Activated naive CD8-positive, alpha-beta T cell (primary cell): ENCODE data around the gene LRRC32.
A peak's percentile ranks its signal among the peaks of the same experiment; 100 is the strongest.

Experiments used
- H3K27ac Mint-ChIP-seq: one replicate; pipeline ENCODE4 v1.8.0; 2021; ENCODE audit warnings: mixed read lengths
- H3K27me3 Mint-ChIP-seq: one replicate; pipeline ENCODE4 v1.8.0; 2021; ENCODE audit warnings: mixed read lengths
- H3K36me3 Mint-ChIP-seq: one replicate; pipeline ENCODE4 v1.8.0; 2021; ENCODE audit warnings: mixed read lengths
- H3K4me1 Mint-ChIP-seq: one replicate; pipeline ENCODE4 v1.8.0; 2021; ENCODE audit warnings: low read depth, mixed read lengths
- H3K4me3 Mint-ChIP-seq: one replicate; pipeline ENCODE4 v1.8.0; 2021; ENCODE audit warnings: mild to moderate bottlenecking, mixed read lengths
- H3K9me3 Mint-ChIP-seq: one replicate; pipeline ENCODE4 v1.8.0; 2021; ENCODE audit warnings: low read depth, mixed read lengths

Gene LRRC32

DNA sequence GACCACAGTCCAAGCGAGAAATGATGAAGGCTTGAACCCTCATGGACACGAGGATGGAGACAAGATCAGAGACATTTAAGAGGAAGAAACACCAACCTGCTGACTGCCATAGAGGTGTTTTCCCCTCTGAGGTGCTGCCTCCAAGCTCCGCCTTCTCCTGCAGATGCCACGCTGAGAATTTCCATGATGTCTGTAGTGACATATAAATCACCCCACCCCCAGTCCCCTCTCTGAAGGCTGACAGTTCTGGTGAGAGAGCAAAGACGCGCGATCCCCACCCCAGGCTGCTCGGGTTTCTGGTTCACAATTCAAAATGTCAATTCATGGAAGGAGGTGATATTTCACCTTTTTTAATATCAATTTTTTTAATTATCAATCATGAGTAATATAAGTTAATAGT lies 28.2 kb downstream of the LRRC32 start:
- peak overlapping the region; percentile 86 for H3K27ac Mint-ChIP-seq
- H3K4me1 Mint-ChIP-seq = peaks cover 16% of the 10 kb centered on the region
- H3K4me3 Mint-ChIP-seq = no peak overlapping the region
- H3K27me3 Mint-ChIP-seq = peaks cover 9% of the 10 kb centered on the region
- H3K36me3 Mint-ChIP-seq = no peaks in the 10 kb centered on the region
- H3K9me3 Mint-ChIP-seq = peaks cover 9% of the 10 kb centered on the region

GRCh38 chr11:76641905-76642304 lies 28.6 kb downstream of the LRRC32 start:
- no peaks in the 10 kb centered on the region for H3K36me3 Mint-ChIP-seq
- no peak overlapping the region for H3K4me3 Mint-ChIP-seq
- H3K9me3 Mint-ChIP-seq = peaks cover 6% of the 10 kb centered on the region
- H3K4me1 Mint-ChIP-seq = peaks cover 16% of the 10 kb centered on the region
- H3K27me3 Mint-ChIP-seq = peaks cover 9% of the 10 kb centered on the region
- peak overlapping the region; percentile 86 for H3K27ac Mint-ChIP-seq

DNA sequence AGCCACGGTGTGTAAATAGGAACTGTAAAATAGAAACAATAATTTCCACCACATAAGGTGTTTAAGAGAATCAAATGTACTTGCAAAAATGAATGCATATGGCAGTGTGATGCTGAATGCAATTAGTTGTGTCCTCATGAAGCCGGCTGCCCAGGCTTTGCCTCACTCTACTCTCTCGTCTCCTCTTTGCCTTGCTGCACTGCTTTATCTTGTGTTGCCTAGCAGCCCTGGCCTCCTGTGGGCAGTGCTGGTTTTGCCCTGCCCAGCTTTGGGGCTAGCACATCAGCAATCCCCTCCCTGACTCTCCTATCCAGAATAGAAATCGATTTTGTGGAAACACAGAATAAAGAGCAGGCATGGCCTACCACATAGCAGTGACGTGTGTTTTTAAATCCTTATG lies 30.0 kb downstream of the LRRC32 start:
- Mint-ChIP-seq H3K36me3 (no peaks in the 10 kb centered on the region), H3K27ac (no peak overlapping the region), H3K27me3 (peaks cover 7% of the 10 kb centered on the region), H3K4me1 (peaks cover 16% of the 10 kb centered on the region), H3K4me3 (no peak overlapping the region), H3K9me3 (no peaks in the 10 kb centered on the region)

DNA sequence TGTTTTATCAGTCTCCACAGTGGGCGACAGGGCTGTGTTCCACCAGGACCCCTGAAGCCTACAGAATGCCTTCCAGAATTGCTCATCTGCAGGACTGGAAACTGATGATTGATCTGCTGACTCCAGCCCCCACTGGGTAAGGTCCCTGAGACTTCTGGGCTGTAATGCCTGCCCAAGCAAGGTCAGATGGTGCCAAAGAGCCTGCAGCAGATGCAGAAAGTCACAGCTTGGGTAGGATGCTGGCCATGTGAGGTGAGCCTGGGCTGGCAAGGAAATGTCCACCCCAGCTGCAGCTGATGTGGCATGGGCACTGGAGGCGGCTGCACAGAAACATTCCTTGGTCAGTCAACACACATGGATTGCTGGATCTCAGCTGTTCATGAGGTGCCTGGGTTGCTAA lies 30.9 kb downstream of the LRRC32 start:
- no peak overlapping the region for H3K27ac Mint-ChIP-seq
- no peaks in the 10 kb centered on the region for H3K9me3 Mint-ChIP-seq
- no peaks in the 10 kb centered on the region for H3K36me3 Mint-ChIP-seq
- peaks cover 7% of the 10 kb centered on the region for H3K27me3 Mint-ChIP-seq
- H3K4me1 Mint-ChIP-seq = peaks cover 15% of the 10 kb centered on the region
- H3K4me3 Mint-ChIP-seq = no peak overlapping the region

DNA sequence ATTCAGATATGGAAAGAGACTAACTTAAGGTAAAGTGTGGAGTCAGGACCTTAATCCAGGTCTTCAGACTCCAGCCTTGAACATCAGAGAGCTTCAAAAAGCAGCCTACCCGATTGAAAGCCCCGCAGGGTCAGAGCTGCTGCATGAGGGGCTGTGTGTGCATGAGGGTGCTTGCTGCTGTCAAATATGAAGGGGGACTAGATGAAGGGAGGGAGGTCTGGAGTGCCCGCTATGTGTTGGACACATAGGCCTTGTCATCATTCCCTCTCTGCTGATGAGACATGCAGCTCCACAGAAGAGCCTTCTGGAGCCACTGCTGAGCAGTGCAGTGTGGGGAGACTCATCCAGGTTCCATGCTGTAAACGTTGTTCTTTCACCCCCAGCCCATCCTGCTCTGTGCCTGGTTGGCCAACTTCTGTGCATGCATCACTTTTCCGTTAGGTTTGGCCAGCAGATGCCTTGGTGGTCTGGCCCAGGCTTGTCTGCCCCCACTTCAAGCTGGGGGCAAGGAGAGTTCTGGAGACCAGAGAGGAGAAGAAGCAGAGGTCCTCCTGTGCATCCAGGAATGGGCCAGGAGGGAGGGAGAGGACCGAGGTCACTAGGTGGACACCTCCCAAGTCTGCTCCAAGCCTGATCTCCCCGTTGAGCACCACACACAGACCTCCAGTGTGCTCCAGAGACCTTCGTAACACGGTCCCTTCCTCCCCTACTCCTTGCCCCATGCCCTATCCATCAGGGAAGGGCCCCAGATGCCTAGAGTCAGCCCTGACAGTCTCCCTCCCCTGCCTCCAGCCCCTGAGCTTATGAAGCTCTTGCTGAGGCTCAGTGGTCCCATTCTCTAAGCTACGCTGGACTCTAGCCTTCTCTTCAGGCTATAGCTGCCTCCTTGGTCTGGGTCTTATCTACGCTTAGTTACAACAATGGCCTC lies 32.0 kb downstream of the LRRC32 start:
- Mint-ChIP-seq H3K27me3 (peaks cover 7% of the 10 kb centered on the region), H3K9me3 (no peaks in the 10 kb centered on the region), H3K4me3 (no peak overlapping the region), H3K27ac (no peak overlapping the region), H3K4me1 (peaks cover 10% of the 10 kb centered on the region), H3K36me3 (no peaks in the 10 kb centered on the region)

- H3K27ac Mint-ChIP-seq = no peak overlapping the region
- H3K9me3 Mint-ChIP-seq = no peaks in the 10 kb centered on the region
- no peak overlapping the region for H3K4me3 Mint-ChIP-seq
- peaks cover 7% of the 10 kb centered on the region for H3K4me1 Mint-ChIP-seq
- H3K27me3 Mint-ChIP-seq = peaks cover 5% of the 10 kb centered on the region
- no peaks in the 10 kb centered on the region for H3K36me3 Mint-ChIP-seq
These were observed 32.9 kb downstream of the LRRC32 start for GRCh38 chr11:76637491-76638269.

GRCh38 chr11:76636826-76637460 lies 33.6 kb downstream of the LRRC32 start:
- Mint-ChIP-seq H3K27ac (no peak overlapping the region), H3K4me3 (no peak overlapping the region), H3K4me1 (peaks cover 3% of the 10 kb centered on the region), H3K36me3 (no peaks in the 10 kb centered on the region), H3K9me3 (no peaks in the 10 kb centered on the region), H3K27me3 (peaks cover 5% of the 10 kb centered on the region)

GRCh38 chr11:76635991-76636738 lies 34.4 kb downstream of the LRRC32 start:
- no peak overlapping the region for H3K4me3 Mint-ChIP-seq
- peaks cover 5% of the 10 kb centered on the region for H3K27me3 Mint-ChIP-seq
- H3K9me3 Mint-ChIP-seq = no peaks in the 10 kb centered on the region
- no peaks in the 10 kb centered on the region for H3K4me1 Mint-ChIP-seq
- no peaks in the 10 kb centered on the region for H3K36me3 Mint-ChIP-seq
- H3K27ac Mint-ChIP-seq = no peak overlapping the region

DNA sequence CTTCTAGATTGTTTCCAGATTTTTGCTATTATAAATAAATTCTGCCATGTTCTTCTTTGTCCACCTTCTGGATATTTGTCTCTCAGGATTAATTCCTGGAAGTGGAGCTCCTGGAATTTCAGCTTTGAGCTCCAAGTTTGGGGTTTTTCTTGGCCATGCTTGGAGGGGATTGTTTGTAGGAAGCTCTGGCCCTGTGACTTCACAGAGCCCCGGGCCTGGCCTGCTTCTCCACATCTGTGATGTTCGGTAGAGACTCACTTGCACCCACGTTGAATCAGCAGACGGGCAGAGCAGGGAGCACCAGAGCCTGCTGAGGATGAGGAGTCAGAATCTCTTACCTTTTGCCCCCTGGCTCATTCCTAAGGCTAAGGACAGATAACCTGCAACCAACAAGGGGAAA lies 35.7 kb downstream of the LRRC32 start:
- Mint-ChIP-seq H3K27me3 (peaks cover 3% of the 10 kb centered on the region), H3K36me3 (no peaks in the 10 kb centered on the region), H3K27ac (no peak overlapping the region), H3K9me3 (no peaks in the 10 kb centered on the region), H3K4me3 (no peak overlapping the region), H3K4me1 (peaks cover 8% of the 10 kb centered on the region)

- H3K4me3 Mint-ChIP-seq = no peak overlapping the region
- no peaks in the 10 kb centered on the region for H3K27me3 Mint-ChIP-seq
- no peak overlapping the region for H3K27ac Mint-ChIP-seq
- H3K4me1 Mint-ChIP-seq = peaks cover 30% of the 10 kb centered on the region
- no peaks in the 10 kb centered on the region for H3K9me3 Mint-ChIP-seq
- no peaks in the 10 kb centered on the region for H3K36me3 Mint-ChIP-seq
These were observed 38.1 kb downstream of the LRRC32 start for GRCh38 chr11:76632492-76632891.

DNA sequence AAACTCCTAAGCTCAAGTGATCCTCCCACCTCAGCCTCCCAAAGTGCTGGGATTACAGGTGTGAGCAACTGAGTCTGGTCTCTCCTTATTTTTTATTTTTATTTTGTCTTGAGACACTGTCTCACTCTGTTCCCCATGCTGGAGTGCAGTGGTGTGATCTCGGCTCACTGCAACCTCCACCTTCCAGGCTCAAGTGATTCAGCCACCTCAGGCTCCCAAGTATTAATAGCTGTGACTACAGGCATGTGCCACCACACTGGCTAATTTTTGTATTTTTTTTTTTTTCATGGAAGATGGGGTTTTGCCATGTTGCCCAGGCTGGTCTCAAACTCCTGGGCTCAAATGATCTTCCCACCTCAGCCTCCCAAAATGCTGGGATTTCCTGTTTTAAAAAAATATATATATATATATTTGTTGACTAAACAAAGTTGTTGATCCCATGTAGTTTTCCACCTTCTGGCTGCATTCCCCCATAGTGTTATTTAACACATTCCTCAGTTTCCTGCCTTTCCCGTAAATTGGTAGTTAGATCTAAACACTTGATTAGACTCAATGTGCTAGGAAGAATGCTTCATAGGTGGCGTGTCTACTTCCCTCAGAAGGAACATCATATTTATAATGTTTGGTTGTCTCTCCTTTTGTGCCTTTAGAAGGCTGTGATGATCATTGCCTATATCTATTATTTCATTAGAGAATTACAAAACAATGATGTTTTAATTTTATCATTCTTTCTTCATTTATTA lies 38.8 kb downstream of the LRRC32 start:
- Mint-ChIP-seq H3K36me3 (no peaks in the 10 kb centered on the region), H3K4me1 (peaks cover 37% of the 10 kb centered on the region), H3K27me3 (no peaks in the 10 kb centered on the region), H3K4me3 (no peak overlapping the region), H3K27ac (no peak overlapping the region), H3K9me3 (no peaks in the 10 kb centered on the region)

DNA sequence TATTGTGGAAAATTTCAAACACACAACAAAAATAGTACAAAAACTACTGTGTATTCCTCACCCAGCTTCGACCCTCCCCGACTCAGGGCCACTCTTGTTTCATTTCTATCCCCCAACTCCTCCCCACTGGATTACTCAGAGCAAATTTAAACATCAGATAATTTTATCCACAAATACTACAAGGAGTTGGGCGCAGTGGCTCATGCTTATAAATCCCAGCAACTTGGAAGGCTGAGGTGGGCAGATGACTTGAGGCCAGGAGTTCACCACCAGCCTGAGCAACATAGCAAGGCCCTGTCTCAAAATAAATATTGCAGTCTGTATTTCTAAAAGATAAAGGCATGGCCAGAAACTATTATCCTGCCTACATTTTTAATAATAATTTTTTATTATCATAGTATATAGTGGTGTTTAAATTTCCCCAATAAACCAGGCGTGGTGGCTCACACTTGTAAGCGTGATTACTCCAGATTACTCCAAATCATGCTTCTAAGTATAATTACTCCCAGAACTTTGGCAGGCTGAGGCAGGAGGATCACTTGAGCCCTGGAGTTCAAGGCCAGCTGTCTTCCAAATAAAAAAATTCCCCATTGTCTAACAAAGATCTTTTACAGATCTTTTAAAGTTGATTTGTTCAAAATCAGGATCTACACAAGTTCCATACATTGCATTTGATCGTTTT lies 39.8 kb downstream of the LRRC32 start:
- H3K4me3 Mint-ChIP-seq = no peak overlapping the region
- H3K4me1 Mint-ChIP-seq = peaks cover 42% of the 10 kb centered on the region
- H3K27me3 Mint-ChIP-seq = no peaks in the 10 kb centered on the region
- no peaks in the 10 kb centered on the region for H3K9me3 Mint-ChIP-seq
- peak overlapping the region; percentile 82 for H3K27ac Mint-ChIP-seq
- no peaks in the 10 kb centered on the region for H3K36me3 Mint-ChIP-seq

DNA sequence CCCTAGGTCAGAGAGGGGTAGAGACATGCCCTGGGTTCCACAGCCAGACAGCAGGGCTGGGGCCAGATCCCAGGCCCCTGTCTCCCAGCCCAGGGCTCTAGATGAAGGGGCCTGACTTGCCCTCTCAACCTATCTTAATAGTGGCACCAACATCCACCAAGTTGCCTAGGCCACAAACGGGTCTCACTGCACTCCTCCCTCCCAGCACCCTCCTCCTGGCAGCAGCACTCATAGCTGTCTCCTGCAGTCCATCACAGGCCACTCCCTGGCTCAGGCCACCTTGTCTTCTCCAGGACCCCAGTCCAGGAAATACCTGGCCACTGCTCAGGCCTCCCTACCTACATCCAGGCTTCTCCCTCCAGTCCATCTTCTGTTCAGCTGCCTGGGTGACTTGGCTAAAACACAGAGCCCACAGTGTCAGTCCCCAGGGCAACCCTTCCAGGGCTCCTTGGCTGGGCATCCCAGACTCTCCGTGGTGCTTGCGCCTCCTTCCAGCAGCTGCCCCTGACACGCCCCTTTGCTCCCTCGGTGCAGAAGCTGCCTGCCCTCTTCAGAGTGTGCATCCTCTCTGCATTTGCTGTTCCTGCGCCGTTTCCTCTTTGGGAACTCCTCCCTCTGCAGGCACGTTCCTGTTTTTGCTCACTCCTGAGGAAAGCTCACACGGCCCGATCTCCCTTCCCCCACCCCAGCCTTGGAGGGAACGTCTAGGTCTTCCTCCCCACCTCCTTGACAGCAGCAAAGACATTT lies 40.5 kb downstream of the LRRC32 start:
- H3K27me3 Mint-ChIP-seq = no peaks in the 10 kb centered on the region
- H3K27ac Mint-ChIP-seq = peak overlapping the region; percentile 82
- H3K36me3 Mint-ChIP-seq = peaks cover 6% of the 10 kb centered on the region
- peaks cover 5% of the 10 kb centered on the region for H3K9me3 Mint-ChIP-seq
- H3K4me1 Mint-ChIP-seq = peaks cover 42% of the 10 kb centered on the region
- peak overlapping the region; percentile 18 for H3K4me3 Mint-ChIP-seq
